ENCODE results near the gene CHL1.

DNA sequence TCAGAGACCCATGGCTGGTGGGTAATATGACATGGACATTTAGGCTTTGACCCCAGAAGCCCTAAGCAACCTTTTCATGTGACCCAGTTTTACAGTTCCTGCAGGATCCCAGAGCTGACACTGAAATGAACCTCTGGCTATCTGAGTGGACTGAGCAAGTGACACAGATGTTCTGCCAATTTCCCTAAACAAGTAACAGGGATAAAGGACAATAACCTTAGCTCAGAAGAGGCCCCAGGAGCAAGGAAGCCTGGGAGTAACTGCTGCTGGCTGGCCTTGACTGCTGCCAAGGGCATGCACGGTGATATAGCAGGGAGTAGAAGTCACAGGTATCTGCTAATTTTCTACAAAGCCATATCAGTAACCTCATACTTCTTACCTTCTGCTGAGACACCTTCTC, 177.9 kb downstream of the CHL1 start:
- TF ChIP-seq EZH2phosphoT487 (IDR thresholded peaks at IDR 0.05; ENCODE audit: insufficient read depth, low read depth) (no peak), EZH2 (IDR thresholded peaks at IDR 0.05; ENCODE audit: insufficient read depth, poor library complexity, severe bottlenecking) (no peak)
